ENCODE measurements around the gene PAN3.

The PAN3 gene

DNA sequence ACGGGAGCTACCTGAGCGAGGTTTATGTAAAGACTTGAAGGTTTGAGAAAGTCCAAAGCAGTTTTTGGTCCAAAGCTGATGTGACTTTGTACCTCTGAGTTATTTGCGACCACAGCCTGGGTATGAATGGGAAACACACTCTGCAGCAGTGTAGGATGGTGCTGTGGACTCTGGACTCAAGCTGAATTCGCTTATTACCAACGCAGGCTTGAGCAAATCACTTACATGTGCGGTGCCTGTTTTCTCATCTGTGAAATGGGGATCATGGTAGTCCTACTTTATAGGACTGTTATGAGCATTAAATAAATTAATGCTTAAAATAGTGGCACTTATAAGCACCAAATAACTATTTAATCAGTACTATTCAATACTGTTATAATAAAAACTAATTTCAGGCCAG, 176.5 kb downstream of the PAN3 start:
- no peak for DNase-seq

DNA sequence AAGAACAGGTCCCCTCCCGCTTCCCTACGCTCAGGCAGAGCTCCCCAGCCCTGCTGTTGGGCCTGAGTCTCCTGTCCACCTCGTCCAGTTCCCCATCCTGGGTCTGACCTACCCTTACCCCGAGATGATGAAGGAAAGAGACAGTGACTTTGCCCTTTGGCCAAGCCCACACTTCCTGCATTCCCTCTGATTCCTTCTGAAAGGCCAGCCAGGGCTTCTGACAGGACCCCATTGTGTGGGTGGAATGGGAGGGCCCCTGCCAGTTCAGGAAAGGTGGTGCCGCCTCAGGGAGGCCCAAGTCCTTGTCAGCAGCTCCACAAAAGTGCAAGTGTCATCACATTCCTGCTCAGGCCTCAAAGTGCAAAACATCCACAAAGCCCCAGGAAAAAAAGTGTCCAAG, 177.8 kb downstream of the PAN3 start:
- peak; percentile 25 to 31 for DNase-seq

DNA sequence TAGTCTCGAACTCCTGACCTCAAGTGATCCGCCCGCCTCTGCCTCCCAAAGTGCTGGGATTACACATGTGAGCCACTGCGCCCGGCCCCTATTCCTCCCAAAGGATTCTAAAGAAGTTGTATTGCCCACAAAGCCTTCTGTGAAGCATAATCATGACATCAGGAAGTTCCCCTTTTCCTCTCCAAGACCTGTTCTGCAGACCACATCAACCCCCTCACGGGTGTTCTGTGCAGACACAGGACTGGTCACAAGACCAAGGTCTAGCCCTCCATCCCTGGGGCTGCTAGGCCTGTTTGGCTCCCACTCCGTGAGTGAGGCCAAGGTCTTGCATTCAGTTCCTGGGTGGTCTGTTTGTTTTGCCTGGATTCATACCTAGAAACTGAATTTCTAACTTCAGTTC, 178.5 kb downstream of the PAN3 start:
- DNase-seq, result peak; percentile 66 to 80

GRCh38 chr13:28318496-28318895, 180.2 kb downstream of the PAN3 start:
- no peak for DNase-seq

GRCh38 chr13:28319528-28319927, 181.2 kb downstream of the PAN3 start:
- DNase-seq, result no peak

DNA sequence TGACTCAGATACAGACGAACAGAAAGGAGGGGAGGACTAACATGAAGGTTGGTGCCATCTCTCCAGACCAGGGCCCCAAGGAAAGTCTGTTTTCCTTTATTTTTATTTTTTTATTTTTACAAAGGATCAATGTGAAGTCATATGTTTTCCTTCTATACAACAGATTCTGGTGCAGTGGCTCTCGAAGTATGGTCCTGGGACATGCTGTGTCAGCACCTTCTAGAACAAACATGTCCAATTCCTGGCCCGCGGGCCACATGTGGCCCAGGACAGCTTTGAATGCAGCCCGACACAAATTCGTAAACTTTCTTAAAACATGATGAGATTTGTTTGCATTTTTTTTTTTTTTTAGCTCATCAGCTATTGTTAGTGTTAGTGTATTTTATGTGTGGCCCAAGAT, 181.9 kb downstream of the PAN3 start:
- DNase-seq, result no peak

GRCh38 chr13:28320884-28321574, 182.7 kb downstream of the PAN3 start:
- no peak for DNase-seq

- no peak for DNase-seq
Observed at GRCh38 chr13:28321756-28322155, 183.4 kb downstream of the PAN3 start.

- DNase-seq, result no peak
Observed at GRCh38 chr13:28322256-28322905, 184.0 kb downstream of the PAN3 start.

DNA sequence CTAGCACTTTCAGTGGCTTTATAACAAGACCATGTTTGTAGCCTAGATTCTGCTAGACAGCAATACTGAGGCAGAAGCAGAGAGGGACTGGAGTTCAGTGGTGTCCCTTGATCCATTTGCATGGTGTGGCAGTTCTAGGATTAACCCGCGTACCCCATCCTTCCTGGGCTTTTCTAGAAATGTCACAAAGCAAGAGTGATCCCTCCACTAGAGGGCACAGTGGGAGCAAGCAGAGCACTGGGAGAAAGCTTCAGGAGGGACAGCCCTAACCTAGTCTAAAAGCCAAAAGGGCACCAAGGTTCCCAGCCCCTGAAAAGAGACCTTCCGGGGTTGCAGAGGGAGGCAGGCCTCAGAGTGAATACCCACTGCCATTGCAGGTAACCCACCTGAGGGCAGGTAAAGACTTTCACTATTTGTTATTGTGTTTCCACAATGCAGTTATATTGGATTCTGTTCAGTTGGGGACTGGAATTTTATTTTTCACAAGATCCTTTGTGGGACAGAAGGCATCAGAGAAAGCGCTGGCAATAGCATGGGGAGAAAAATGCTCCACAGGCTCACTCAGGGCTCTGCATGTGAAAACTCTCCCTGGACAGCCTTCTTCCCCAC, 185.9 kb downstream of the PAN3 start:
- DNase-seq, result peak; percentile 68 to 73

- no peak for DNase-seq
Observed at GRCh38 chr13:28325022-28325421, 186.7 kb downstream of the PAN3 start.

DNA sequence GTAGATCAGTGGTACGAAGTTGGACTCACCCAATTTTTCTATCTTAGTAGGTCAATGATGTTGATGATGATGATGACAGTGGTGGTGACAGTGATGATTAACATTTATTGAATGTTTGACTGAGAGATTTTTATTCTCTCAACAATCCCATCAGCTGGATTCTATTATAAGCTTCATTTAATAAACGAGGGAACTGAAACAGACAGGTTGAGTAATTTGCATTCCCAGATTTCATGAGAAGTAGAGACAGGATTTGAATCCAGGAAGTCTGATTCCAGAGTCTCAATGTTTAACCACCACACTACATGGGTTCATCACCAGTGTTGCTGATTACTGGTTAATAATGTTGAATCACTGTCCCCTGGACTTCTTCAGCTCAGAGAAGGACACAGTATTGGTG, 187.7 kb downstream of the PAN3 start:
- no peak for DNase-seq

DNA sequence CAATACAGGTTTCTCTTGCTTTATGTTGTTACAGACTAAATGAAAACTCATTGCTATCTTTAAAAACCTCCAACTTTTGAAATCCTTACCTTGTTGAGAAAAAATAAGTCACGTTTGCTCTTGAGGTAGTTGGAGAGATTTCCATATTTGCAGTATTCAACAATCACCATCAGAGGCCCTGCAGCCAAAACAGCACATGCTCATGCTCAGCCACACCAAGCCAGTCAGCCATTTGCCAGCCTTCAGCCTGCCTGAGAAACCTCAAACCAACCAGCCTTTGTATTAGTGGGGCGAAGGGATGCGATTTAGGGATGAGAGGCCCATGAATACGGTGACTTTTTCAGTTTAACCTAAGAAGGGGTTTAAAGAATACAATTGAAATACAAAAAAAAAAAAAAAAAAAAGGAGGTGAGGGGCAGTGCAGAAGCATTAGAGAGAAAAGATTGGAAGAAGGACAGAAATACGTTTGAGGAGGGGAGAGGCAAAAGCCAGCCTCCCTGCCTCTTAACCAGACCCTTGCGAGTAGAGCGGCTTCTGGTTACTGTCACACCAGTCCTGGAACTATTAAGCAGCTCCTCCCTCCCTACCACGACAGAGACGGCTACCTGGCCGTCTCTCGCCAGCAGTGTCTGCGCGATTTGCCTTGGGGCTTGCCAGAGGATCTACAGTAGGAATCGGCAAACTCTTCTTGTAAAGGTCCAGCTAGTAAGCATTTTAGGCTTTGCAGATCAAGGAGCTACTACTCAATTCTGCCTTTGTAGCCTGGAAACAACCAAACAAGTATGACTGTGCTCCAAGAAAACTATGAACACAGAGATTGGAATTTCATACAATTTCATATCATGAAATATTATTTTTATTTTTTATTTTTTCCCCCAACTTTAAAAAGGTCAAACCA, 189.3 kb downstream of the PAN3 start:
- no peak for DNase-seq

- DNase-seq, result no peak
Observed at GRCh38 chr13:28328271-28328607, 189.9 kb downstream of the PAN3 start.

GRCh38 chr13:28329395-28330158, 191.2 kb downstream of the PAN3 start:
- DNase-seq, result peak; percentile 95

DNA sequence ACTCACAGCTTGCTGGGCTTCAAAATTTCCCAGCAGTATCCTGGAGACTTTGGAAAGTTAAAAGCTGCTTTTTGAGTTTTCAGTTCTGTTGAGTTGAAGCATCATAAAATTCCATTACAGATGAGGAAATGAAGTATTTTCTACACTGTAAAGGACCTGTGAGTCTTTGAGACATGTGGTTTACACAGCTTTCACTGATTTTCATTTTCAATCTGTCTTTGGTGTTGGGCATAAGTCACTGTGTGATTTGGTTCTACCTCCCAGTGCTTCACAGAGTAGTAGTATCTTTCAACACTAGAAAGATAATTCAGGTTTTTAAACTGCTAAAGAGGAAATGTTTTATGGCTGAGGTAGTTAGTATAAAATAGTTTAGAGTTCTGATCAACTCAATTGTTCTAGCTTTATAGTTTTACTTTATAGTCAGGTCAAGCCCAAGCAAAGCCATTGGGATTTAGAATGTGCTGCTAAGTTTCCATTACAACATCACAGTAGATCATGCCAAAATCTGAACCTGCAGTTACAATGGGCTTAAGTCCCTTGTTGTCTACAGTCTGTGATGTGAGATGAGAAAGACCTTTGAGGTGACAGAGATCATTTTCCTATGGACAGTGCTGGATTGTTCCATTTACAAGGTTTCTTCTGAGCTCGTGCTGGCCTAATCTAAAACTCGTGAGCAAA, 195.0 kb downstream of the PAN3 start:
- DNase-seq, result no peak

DNA sequence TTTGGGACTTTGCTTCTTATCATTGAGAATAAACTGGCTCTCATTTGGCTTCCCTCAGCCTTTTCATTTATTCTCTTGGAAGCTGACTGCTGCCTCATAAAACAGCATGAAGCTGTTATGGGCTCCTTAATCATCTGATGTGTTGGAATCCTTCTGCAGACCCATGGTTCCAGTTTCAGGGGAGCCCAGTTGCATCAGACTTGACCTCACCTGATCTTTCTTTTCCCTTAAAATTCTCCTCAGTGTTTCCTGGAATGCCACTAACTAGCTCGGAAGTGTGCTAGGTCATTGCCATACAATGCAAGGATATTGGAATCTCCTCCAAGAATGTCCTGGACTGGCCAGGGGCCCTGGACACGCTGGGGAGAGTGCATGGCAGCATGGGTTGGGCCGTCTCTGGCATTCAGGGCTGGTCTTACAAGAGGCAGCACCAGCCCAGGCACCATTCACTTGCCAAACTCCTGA, 197.9 kb downstream of the PAN3 start:
- no peak for DNase-seq

DNA sequence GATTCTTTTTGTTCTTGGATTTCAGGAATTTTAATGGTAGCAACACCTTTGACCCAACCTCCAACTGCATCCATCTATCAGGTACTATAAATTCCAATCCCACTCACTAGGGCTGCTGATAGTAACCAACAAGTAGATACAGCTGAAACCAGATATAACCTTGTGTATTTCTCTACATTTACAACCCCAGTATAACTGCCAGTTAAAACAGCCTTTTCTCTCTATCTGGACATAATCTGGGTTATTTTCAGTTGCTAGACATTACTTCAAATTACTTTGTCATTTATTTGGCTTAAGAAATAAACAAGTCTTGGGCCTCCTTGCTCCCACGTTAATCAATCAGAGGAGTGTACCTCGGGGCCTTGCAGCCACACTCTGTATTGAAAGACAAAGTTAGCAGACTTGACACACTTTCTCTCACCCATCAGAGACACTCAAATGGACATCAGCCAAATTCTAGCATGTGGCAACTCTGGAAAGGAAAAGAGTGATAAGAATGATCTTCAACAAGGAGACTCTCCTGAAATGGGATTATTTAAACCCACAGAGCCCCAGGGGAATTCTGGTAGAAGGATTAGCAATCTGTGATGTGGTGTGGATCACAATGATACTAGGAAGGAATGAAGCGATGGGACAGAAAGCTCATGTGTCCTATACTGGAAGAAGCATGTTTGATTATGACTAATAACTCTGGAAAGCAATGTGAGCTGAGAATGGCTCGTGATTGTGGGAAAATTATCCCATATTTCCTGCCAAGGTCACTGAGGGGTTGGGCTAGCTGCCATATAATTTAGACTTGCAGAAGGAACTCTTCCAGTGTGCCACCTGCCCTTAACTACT, 199.0 kb downstream of the PAN3 start:
- DNase-seq, result no peak

DNA sequence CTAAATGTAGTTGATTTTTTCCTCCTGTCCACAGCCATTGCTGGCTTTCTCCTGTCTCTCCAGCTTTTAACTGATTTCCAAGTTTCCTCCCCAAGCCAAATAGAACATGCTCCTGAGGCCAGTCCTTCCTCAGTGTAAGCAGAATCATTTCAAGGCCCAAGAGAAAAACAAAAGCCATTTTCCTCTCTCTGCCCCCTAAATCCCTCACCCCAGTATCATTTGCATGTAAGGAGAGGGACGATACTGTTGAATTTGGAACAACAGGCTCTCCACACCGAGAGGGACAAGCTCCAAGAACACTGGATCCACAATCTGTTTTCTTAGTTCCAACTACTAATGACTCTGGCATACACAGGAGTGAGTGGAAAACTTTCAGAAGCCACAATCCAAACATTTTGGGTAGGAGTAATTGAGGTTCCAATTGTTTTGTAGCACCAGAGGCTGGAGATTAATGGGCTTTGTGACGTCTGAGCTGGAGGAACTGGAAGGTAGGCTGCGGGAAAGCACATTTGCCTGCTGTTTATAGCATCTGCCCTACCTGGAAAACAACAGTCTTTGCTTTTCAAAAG, 199.7 kb downstream of the PAN3 start:
- no peak for DNase-seq

DNA sequence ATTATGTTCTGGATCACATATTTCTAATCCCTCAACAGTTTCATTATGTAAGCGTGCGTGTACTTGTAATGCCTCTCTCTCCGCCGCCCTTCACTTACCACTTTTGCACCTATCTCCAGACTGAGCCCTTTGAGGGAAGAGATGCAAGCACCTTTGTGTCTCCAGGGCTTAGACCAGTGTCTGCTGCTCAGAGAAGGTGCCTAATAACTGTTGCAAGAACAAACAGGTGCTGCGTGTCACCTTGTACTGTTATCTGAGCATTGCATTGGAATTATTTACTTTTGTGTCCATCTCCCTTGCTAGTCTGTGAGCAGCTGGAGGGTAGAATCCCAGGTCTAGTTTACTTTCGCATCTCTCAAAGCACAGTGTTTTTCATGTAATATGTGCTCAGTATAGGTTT, 200.4 kb downstream of the PAN3 start:
- no peak for DNase-seq

Data from inflammatory macrophage (primary cell).